HG03575 (cell line): ENCODE data around the gene SORCS2.

ENCODE experiments used
- ATAC-seq: cut with Tn5 transposase; IDR thresholded peaks from one replicate; pipeline ENCODE4 v1.9.1; 2021; ENCODE audit not compliant: unreplicated experiment, insufficient number of reproducible peaks, low FRiP score; ENCODE audit errors: extremely low read depth

The SORCS2 gene

GRCh38 chr4:7785017-7785416 lies 592.7 kb downstream of the SORCS2 start:
- ATAC-seq = no peak

- no peak for ATAC-seq
These were observed 593.7 kb downstream of the SORCS2 start for GRCh38 chr4:7786040-7786439.

- no peak for ATAC-seq
These were observed 594.2 kb downstream of the SORCS2 start for GRCh38 chr4:7786517-7786916.

GRCh38 chr4:7787067-7787466 lies 594.7 kb downstream of the SORCS2 start:
- ATAC-seq = no peak

GRCh38 chr4:7787681-7788141 lies 595.4 kb downstream of the SORCS2 start:
- ATAC-seq = no peak

- ATAC-seq = no peak
These were observed 595.9 kb downstream of the SORCS2 start for GRCh38 chr4:7788193-7788592.

- ATAC-seq = no peak
These were observed 596.5 kb downstream of the SORCS2 start for GRCh38 chr4:7788694-7789425.

GRCh38 chr4:7790023-7790422 lies 597.7 kb downstream of the SORCS2 start:
- no peak for ATAC-seq

- ATAC-seq = no peak
These were observed 598.7 kb downstream of the SORCS2 start for GRCh38 chr4:7790999-7791398.
